ENCODE results near the gene DNASE1.

DNA sequence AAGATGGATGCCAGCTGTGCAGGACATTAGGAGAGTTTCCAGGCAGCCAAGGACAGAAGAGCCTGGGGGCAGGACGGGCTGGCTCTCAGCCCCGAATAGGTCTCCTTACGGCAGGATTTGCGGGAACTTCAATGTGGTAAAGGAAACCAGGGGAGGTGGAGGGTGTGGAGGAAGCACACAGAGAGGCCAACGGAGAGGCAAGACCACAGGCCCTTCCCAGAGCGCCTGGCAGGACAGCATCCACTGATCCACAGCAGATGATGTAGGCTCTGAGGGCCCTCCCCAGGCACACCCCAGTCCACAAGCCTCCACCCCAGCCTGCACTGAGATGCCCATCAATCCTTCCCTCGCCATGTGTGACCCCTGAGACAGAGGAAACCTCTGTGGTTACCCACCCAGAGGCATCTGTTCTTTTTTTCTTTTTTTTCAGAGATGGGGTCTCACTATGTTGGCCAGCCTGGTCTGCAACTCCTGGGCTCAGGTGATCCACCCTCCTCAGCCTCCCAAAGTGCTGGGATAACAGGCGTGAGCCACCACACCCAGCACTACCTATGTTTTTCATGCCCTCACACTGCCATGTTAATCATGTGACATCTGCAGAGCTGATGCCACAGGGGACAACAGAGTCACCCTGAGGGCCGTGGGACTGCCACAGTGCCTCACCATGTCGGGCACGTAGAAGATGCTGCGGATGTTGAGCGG is 19.3 kb downstream of the DNASE1 start:
- TF ChIP-seq POLR2A (IDR thresholded peaks at IDR 0.05; ENCODE audit: low read depth, low read length), result no peak
- no peak for TF ChIP-seq PAX5 (IDR thresholded peaks at IDR 0.05; ENCODE audit: insufficient read depth, low read length, severe bottlenecking)
- TF ChIP-seq POLR2AphosphoS5 (IDR thresholded peaks at IDR 0.05; ENCODE audit: low read depth, low read length), result no peak
